ENCODE results near the gene BTLA. TPM values are rescaled to one million over a fixed set of nuclear protein-coding genes. Genes with fewer than 3 reads are reported as not detected.
A peak's percentile ranks its signal among the peaks of the same experiment; 100 is the strongest.

The BTLA gene
- total and polyA plus RNA-seq, 4 donors: 0.06 to 0.32 (median 0.12) TPM

GRCh38 chr3:112477891-112478290, 21.4 kb downstream of the BTLA start:
- H3K27me3 ChIP-seq (ENCODE audit: control insufficient read depth, insufficient read depth, low read length): no peaks in the 10 kb centered on the region
- no CpG with 5 or more reads among the region's 1 CpG for WGBS (ENCODE audit: insufficient coverage)
- H3K4me3 ChIP-seq (ENCODE audit: low read depth, low read length): no peak overlapping the region
- no peak overlapping the region for H3K27ac ChIP-seq (ENCODE audit: low read depth, low read length)
- DNase-seq (ENCODE audit: low read depth in 4 of 6, low spot score in 6 of 6): no peak
- H3K36me3 ChIP-seq (ENCODE audit: control insufficient read depth, insufficient read depth, low read length): no peaks in the 10 kb centered on the region
- H3K9me3 ChIP-seq (ENCODE audit: control insufficient read depth, insufficient read depth, low read length): no peaks in the 10 kb centered on the region
- H3K4me1 ChIP-seq (ENCODE audit: control insufficient read depth, insufficient read depth, low read length): no peaks in the 10 kb centered on the region

GRCh38 chr3:112476346-112476745, 22.9 kb downstream of the BTLA start:
- no peaks in the 10 kb centered on the region for H3K9me3 ChIP-seq (ENCODE audit: control insufficient read depth, insufficient read depth, low read length)
- no peak overlapping the region for H3K27ac ChIP-seq (ENCODE audit: low read depth, low read length)
- DNase-seq (ENCODE audit: low read depth in 4 of 6, low spot score in 6 of 6): no peak
- no peaks in the 10 kb centered on the region for H3K27me3 ChIP-seq (ENCODE audit: control insufficient read depth, insufficient read depth, low read length)
- H3K36me3 ChIP-seq (ENCODE audit: control insufficient read depth, insufficient read depth, low read length): no peaks in the 10 kb centered on the region
- no peaks in the 10 kb centered on the region for H3K4me1 ChIP-seq (ENCODE audit: control insufficient read depth, insufficient read depth, low read length)
- H3K4me3 ChIP-seq (ENCODE audit: low read depth, low read length): no peak overlapping the region
- WGBS (ENCODE audit: insufficient coverage): no CpG with 5 or more reads among the region's 1 CpG

- H3K27ac ChIP-seq (ENCODE audit: low read depth, low read length): no peak overlapping the region
- H3K4me3 ChIP-seq (ENCODE audit: low read depth, low read length): no peak overlapping the region
- H3K36me3 ChIP-seq (ENCODE audit: control insufficient read depth, insufficient read depth, low read length): no peaks in the 10 kb centered on the region
- H3K27me3 ChIP-seq (ENCODE audit: control insufficient read depth, insufficient read depth, low read length): no peaks in the 10 kb centered on the region
- H3K9me3 ChIP-seq (ENCODE audit: control insufficient read depth, insufficient read depth, low read length): no peaks in the 10 kb centered on the region
- DNase-seq (ENCODE audit: low read depth in 4 of 6, low spot score in 6 of 6): no peak
- 83% methylated on average over 2 of the region's 2 CpGs for WGBS (ENCODE audit: insufficient coverage)
- H3K4me1 ChIP-seq (ENCODE audit: control insufficient read depth, insufficient read depth, low read length): no peaks in the 10 kb centered on the region
Measured at GRCh38 chr3:112474796-112475195, 24.5 kb downstream of the BTLA start.

GRCh38 chr3:112472691-112473090, 26.6 kb downstream of the BTLA start:
- Histone ChIP-seq H3K4me3 (ENCODE audit: low read depth, low read length) (no peak overlapping the region), H3K27me3 (ENCODE audit: control insufficient read depth, insufficient read depth, low read length) (no peaks in the 10 kb centered on the region), H3K4me1 (ENCODE audit: control insufficient read depth, insufficient read depth, low read length) (no peaks in the 10 kb centered on the region), H3K9me3 (ENCODE audit: control insufficient read depth, insufficient read depth, low read length) (no peaks in the 10 kb centered on the region), H3K36me3 (ENCODE audit: control insufficient read depth, insufficient read depth, low read length) (no peaks in the 10 kb centered on the region), H3K27ac (ENCODE audit: low read depth, low read length) (no peak overlapping the region)
- no peak for DNase-seq (ENCODE audit: low read depth in 4 of 6, low spot score in 6 of 6)
- WGBS (ENCODE audit: insufficient coverage): no CpG with 5 or more reads among the region's 1 CpG

GRCh38 chr3:112471596-112472325, 27.5 kb downstream of the BTLA start:
- Histone ChIP-seq H3K36me3 (ENCODE audit: control insufficient read depth, insufficient read depth, low read length) (no peaks in the 10 kb centered on the region), H3K27ac (ENCODE audit: low read depth, low read length) (no peak overlapping the region), H3K4me1 (ENCODE audit: control insufficient read depth, insufficient read depth, low read length) (no peaks in the 10 kb centered on the region), H3K27me3 (ENCODE audit: control insufficient read depth, insufficient read depth, low read length) (no peaks in the 10 kb centered on the region), H3K9me3 (ENCODE audit: control insufficient read depth, insufficient read depth, low read length) (no peaks in the 10 kb centered on the region), H3K4me3 (ENCODE audit: low read depth, low read length) (no peak overlapping the region)
- 97% methylated on average over 3 of the region's 4 CpGs for WGBS (ENCODE audit: insufficient coverage)
- DNase-seq (ENCODE audit: low read depth in 4 of 6, low spot score in 6 of 6): no peak

- WGBS (ENCODE audit: insufficient coverage): no CpG with 5 or more reads among the region's 4 CpGs
- H3K27me3 ChIP-seq (ENCODE audit: control insufficient read depth, insufficient read depth, low read length): no peaks in the 10 kb centered on the region
- H3K27ac ChIP-seq (ENCODE audit: low read depth, low read length): no peak overlapping the region
- DNase-seq (ENCODE audit: low read depth in 4 of 6, low spot score in 6 of 6): no peak
- H3K36me3 ChIP-seq (ENCODE audit: control insufficient read depth, insufficient read depth, low read length): no peaks in the 10 kb centered on the region
- no peak overlapping the region for H3K4me3 ChIP-seq (ENCODE audit: low read depth, low read length)
- H3K4me1 ChIP-seq (ENCODE audit: control insufficient read depth, insufficient read depth, low read length): no peaks in the 10 kb centered on the region
- no peaks in the 10 kb centered on the region for H3K9me3 ChIP-seq (ENCODE audit: control insufficient read depth, insufficient read depth, low read length)
Measured at GRCh38 chr3:112470788-112471187, 28.5 kb downstream of the BTLA start.

- H3K4me1 ChIP-seq (ENCODE audit: control insufficient read depth, insufficient read depth, low read length): no peaks in the 10 kb centered on the region
- H3K27me3 ChIP-seq (ENCODE audit: control insufficient read depth, insufficient read depth, low read length): no peaks in the 10 kb centered on the region
- no peaks in the 10 kb centered on the region for H3K9me3 ChIP-seq (ENCODE audit: control insufficient read depth, insufficient read depth, low read length)
- no peak overlapping the region for H3K27ac ChIP-seq (ENCODE audit: low read depth, low read length)
- H3K36me3 ChIP-seq (ENCODE audit: control insufficient read depth, insufficient read depth, low read length): no peaks in the 10 kb centered on the region
- no peak overlapping the region for H3K4me3 ChIP-seq (ENCODE audit: low read depth, low read length)
- no peak for DNase-seq (ENCODE audit: low read depth in 4 of 6, low spot score in 6 of 6)
Measured at GRCh38 chr3:112469671-112470070, 29.6 kb downstream of the BTLA start.

- no peaks in the 10 kb centered on the region for H3K27me3 ChIP-seq (ENCODE audit: control insufficient read depth, insufficient read depth, low read length)
- no peak for DNase-seq (ENCODE audit: low read depth in 4 of 6, low spot score in 6 of 6)
- 80% methylated on average over 1 of the region's 1 CpG for WGBS (ENCODE audit: insufficient coverage)
- no peaks in the 10 kb centered on the region for H3K4me1 ChIP-seq (ENCODE audit: control insufficient read depth, insufficient read depth, low read length)
- H3K4me3 ChIP-seq (ENCODE audit: low read depth, low read length): no peak overlapping the region
- no peaks in the 10 kb centered on the region for H3K9me3 ChIP-seq (ENCODE audit: control insufficient read depth, insufficient read depth, low read length)
- H3K36me3 ChIP-seq (ENCODE audit: control insufficient read depth, insufficient read depth, low read length): no peaks in the 10 kb centered on the region
- H3K27ac ChIP-seq (ENCODE audit: low read depth, low read length): no peak overlapping the region
Measured at GRCh38 chr3:112467539-112467938, 31.7 kb downstream of the BTLA start.

- H3K4me3 ChIP-seq (ENCODE audit: low read depth, low read length): no peak overlapping the region
- no peaks in the 10 kb centered on the region for H3K27me3 ChIP-seq (ENCODE audit: control insufficient read depth, insufficient read depth, low read length)
- no CpG with 5 or more reads among the region's 1 CpG for WGBS (ENCODE audit: insufficient coverage)
- H3K9me3 ChIP-seq (ENCODE audit: control insufficient read depth, insufficient read depth, low read length): no peaks in the 10 kb centered on the region
- H3K4me1 ChIP-seq (ENCODE audit: control insufficient read depth, insufficient read depth, low read length): no peaks in the 10 kb centered on the region
- H3K36me3 ChIP-seq (ENCODE audit: control insufficient read depth, insufficient read depth, low read length): no peaks in the 10 kb centered on the region
- peak in 1 of 6 donors; percentile 24 for DNase-seq (ENCODE audit: low read depth in 4 of 6, low spot score in 6 of 6)
- H3K27ac ChIP-seq (ENCODE audit: low read depth, low read length): no peak overlapping the region
Measured at GRCh38 chr3:112466020-112466419, 33.3 kb downstream of the BTLA start.

- no peak for DNase-seq (ENCODE audit: low read depth in 4 of 6, low spot score in 6 of 6)
- Histone ChIP-seq H3K36me3 (ENCODE audit: control insufficient read depth, insufficient read depth, low read length) (no peaks in the 10 kb centered on the region), H3K27me3 (ENCODE audit: control insufficient read depth, insufficient read depth, low read length) (no peaks in the 10 kb centered on the region), H3K27ac (ENCODE audit: low read depth, low read length) (no peak overlapping the region), H3K4me1 (ENCODE audit: control insufficient read depth, insufficient read depth, low read length) (no peaks in the 10 kb centered on the region), H3K4me3 (ENCODE audit: low read depth, low read length) (no peak overlapping the region), H3K9me3 (ENCODE audit: control insufficient read depth, insufficient read depth, low read length) (no peaks in the 10 kb centered on the region)
- WGBS (ENCODE audit: insufficient coverage): no CpG with 5 or more reads among the region's 2 CpGs
Measured at GRCh38 chr3:112464264-112464663, 35.0 kb downstream of the BTLA start.

Measured in spinal cord (tissue), 10 donors.